Activated T-helper 9 cell treated with anti-CD3 and anti-CD28 coated beads, Interleukin-2, amount 50 U/mL, for 16 hours (primary cell): ENCODE results near the gene SLC38A3.
"Not testable (repeated sequence)": the region's sequence is repeated elsewhere in the genome, so short reads cannot be mapped to it uniquely, and the experiment has no call there.

Experiments
- DNase-seq: peaks from one replicate; pipeline ENCODE4 v3.0.0-alpha.2; 2020; ENCODE audit warnings: low read depth

SLC38A3 gene

GRCh38 chr3:50211368-50211717 lies 6.3 kb downstream of the SLC38A3 start:
- DNase-seq, result not testable (repeated sequence)

- no peak for DNase-seq
Measured at GRCh38 chr3:50211930-50212329, 6.9 kb downstream of the SLC38A3 start.

- no peak for DNase-seq
Measured at GRCh38 chr3:50212502-50212901, 7.4 kb downstream of the SLC38A3 start.

GRCh38 chr3:50212971-50213370 lies 7.9 kb downstream of the SLC38A3 start:
- DNase-seq, result no peak

- DNase-seq, result no peak
Measured at GRCh38 chr3:50213373-50213772, 8.3 kb downstream of the SLC38A3 start.

- no peak for DNase-seq
Measured at GRCh38 chr3:50214824-50215223, 9.8 kb downstream of the SLC38A3 start.

GRCh38 chr3:50215529-50215928 lies 10.5 kb downstream of the SLC38A3 start:
- no peak for DNase-seq

- DNase-seq, result no peak
Measured at GRCh38 chr3:50217681-50218080, 12.6 kb downstream of the SLC38A3 start.

GRCh38 chr3:50218448-50218847 lies 13.4 kb downstream of the SLC38A3 start:
- DNase-seq, result no peak

GRCh38 chr3:50219285-50219684 lies 14.2 kb downstream of the SLC38A3 start:
- DNase-seq, result no peak

GRCh38 chr3:50220109-50220508 lies 15.0 kb downstream of the SLC38A3 start:
- no peak for DNase-seq

GRCh38 chr3:50221051-50221410 lies 16.0 kb downstream of the SLC38A3 start:
- DNase-seq, result no peak

GRCh38 chr3:50221411-50222168 lies 16.5 kb downstream of the SLC38A3 start:
- no peak for DNase-seq

GRCh38 chr3:50222169-50222528 lies 17.1 kb downstream of the SLC38A3 start:
- DNase-seq, result no peak

- DNase-seq, result no peak
Measured at GRCh38 chr3:50224639-50225038, 19.6 kb downstream of the SLC38A3 start.

GRCh38 chr3:50226888-50227389 lies 21.9 kb downstream of the SLC38A3 start:
- DNase-seq, result peak; percentile 26

GRCh38 chr3:50227390-50228183 lies 22.5 kb downstream of the SLC38A3 start:
- DNase-seq, result peak; percentile 86

GRCh38 chr3:50228184-50228763 lies 23.2 kb downstream of the SLC38A3 start:
- DNase-seq, result not testable (repeated sequence)

GRCh38 chr3:50229490-50229889 lies 24.4 kb downstream of the SLC38A3 start:
- DNase-seq, result no peak

- DNase-seq, result no peak
Measured at GRCh38 chr3:50230104-50230793, 25.2 kb downstream of the SLC38A3 start.

- no peak for DNase-seq
Measured at GRCh38 chr3:50230794-50231125, 25.7 kb downstream of the SLC38A3 start.

GRCh38 chr3:50231581-50231980 lies 26.5 kb downstream of the SLC38A3 start:
- DNase-seq, result no peak

- DNase-seq, result no peak
Measured at GRCh38 chr3:50232303-50232702, 27.2 kb downstream of the SLC38A3 start.
